Liver (tissue), 9 donors: ENCODE measurements around the gene CLIP2. TPM values are rescaled to one million over a fixed set of nuclear protein-coding genes. Genes with fewer than 3 reads are reported as not detected.
"Not testable (repeated sequence)": the region's sequence is repeated elsewhere in the genome, so short reads cannot be mapped to it uniquely, and the experiment has no call there.

Experiments used
- DNase-seq: peaks from one replicate; pipeline ENCODE4 v3.0.0-alpha.2; 2017; ENCODE audit warnings: low spot score
- H3K27ac ChIP-seq, 2 donors: one replicate each; pipeline ENCODE4 v1.7.0; 2013; ENCODE audit warnings: inconsistent platforms in 2 of 2, low read length in 2 of 2, control low read depth in 1 of 2, low read depth in 1 of 2, mild to moderate bottlenecking in 1 of 2
- H3K27me3 ChIP-seq, 4 donors: one replicate each; pipeline versions ENCODE4 v1.6.1 to v1.7.0; 2013; ENCODE audit warnings: low read length in 3 of 4, inconsistent platforms in 1 of 4, mild to moderate bottlenecking in 1 of 4, moderate library complexity in 1 of 4; ENCODE audit not compliant: control insufficient read depth in 4 of 4, insufficient read depth in 4 of 4
- H3K36me3 ChIP-seq, 4 donors: one replicate each; pipeline versions ENCODE4 v1.6.1 to v1.7.0; 2013; ENCODE audit warnings: low read length in 3 of 4, mild to moderate bottlenecking in 3 of 4, low read depth in 1 of 4, moderate library complexity in 1 of 4; ENCODE audit not compliant: control insufficient read depth in 4 of 4, insufficient read depth in 3 of 4
- H3K4me1 ChIP-seq, 4 donors: one replicate each; pipeline versions ENCODE4 v1.6.1 to v1.7.0; 2013; ENCODE audit warnings: low read length in 3 of 4, mild to moderate bottlenecking in 3 of 4, moderate library complexity in 1 of 4; ENCODE audit not compliant: control insufficient read depth in 4 of 4, insufficient read depth in 4 of 4
- H3K4me3 ChIP-seq, 3 donors: one replicate each; pipeline versions ENCODE4 v1.6.1 to v1.7.0; 2013; ENCODE audit warnings: low read length in 3 of 3, control low read depth in 1 of 3, low read depth in 1 of 3, mild to moderate bottlenecking in 1 of 3
- H3K9ac ChIP-seq, 2 donors: one replicate each; pipeline ENCODE4 v1.7.0; 2013; ENCODE audit warnings: low read length in 2 of 2, mild to moderate bottlenecking in 2 of 2, moderate library complexity in 2 of 2, control low read depth in 1 of 2, low read depth in 1 of 2
- H3K9me3 ChIP-seq, 4 donors: one replicate each; pipeline versions ENCODE4 v1.6.1 to v1.7.0; 2013; ENCODE audit warnings: low read length in 3 of 4; ENCODE audit not compliant: control insufficient read depth in 4 of 4
- ATF3 ChIP-seq: IDR thresholded peaks from 2 replicates; pipeline ENCODE4 v1.6.1; 2016; ENCODE audit warnings: antibody characterized with exemption
- EGR1 ChIP-seq, 2 donors: IDR thresholded peaks; 2 replicates each; pipeline ENCODE4 v1.6.1; 2016 to 2018; ENCODE audit warnings: antibody characterized with exemption in 2 of 2, low read depth in 2 of 2
- FOXA1 ChIP-seq: IDR thresholded peaks from 2 replicates; pipeline ENCODE4 v1.6.1; 2016; ENCODE audit warnings: antibody characterized with exemption
- FOXA2 ChIP-seq: IDR thresholded peaks from 2 replicates; pipeline ENCODE4 v1.6.1; 2016; ENCODE audit warnings: antibody characterized with exemption
- GABPA ChIP-seq, 2 donors: IDR thresholded peaks in 1 of 2; conservative IDR thresholded peaks in 1 of 2; 2 replicates each; pipeline ENCODE4 v1.6.1; 2016; ENCODE audit warnings: antibody characterized with exemption in 2 of 2, mild to moderate bottlenecking in 1 of 2, moderate library complexity in 1 of 2
- HNF4A ChIP-seq, 2 donors: conservative IDR thresholded peaks; 2 replicates each; pipeline ENCODE4 v1.6.1; 2016; ENCODE audit warnings: antibody characterized with exemption in 2 of 2, mild to moderate bottlenecking in 2 of 2
- JUND ChIP-seq, 2 donors: IDR thresholded peaks; 2 replicates each; pipeline ENCODE4 v1.6.1; 2016; ENCODE audit warnings: antibody characterized with exemption in 2 of 2
- NR2F2 ChIP-seq: IDR thresholded peaks from 2 replicates; pipeline ENCODE4 v1.6.1; 2016; ENCODE audit warnings: antibody characterized with exemption
- RAD21 ChIP-seq, 2 donors: IDR thresholded peaks; 2 replicates each; pipeline ENCODE4 v1.6.1; 2016; ENCODE audit warnings: antibody characterized with exemption in 2 of 2, mild to moderate bottlenecking in 2 of 2
- REST ChIP-seq: IDR thresholded peaks from 2 replicates; pipeline ENCODE4 v1.6.1; 2016; ENCODE audit warnings: antibody characterized with exemption, mild to moderate bottlenecking
- RXRA ChIP-seq, 2 donors: IDR thresholded peaks; 2 replicates each; pipeline ENCODE4 v1.6.1; 2017 to 2018; ENCODE audit warnings: antibody characterized with exemption in 2 of 2, mild to moderate bottlenecking in 1 of 2
- SP1 ChIP-seq: IDR thresholded peaks from 2 replicates; pipeline ENCODE4 v1.6.1; 2018; ENCODE audit warnings: antibody characterized with exemption, mild to moderate bottlenecking
- TAF1 ChIP-seq: conservative IDR thresholded peaks from 2 replicates; pipeline ENCODE4 v1.6.1; 2016; ENCODE audit warnings: antibody characterized with exemption, mild to moderate bottlenecking
- YY1 ChIP-seq: IDR thresholded peaks from 2 replicates; pipeline ENCODE4 v1.6.1; 2016; ENCODE audit warnings: antibody characterized with exemption, mild to moderate bottlenecking
- WGBS: extraction: QIAGEN DNeasy Blood & Tissue Kit; methylation state at CpG from one replicate; pipeline ENCODE4 v1.1.7; 2013; 5-methylcytosine and 5-hydroxymethylcytosine counted together
- polyA plus RNA-seq, 2 donors: library from polyadenylated mRNA; stranded (reverse) in 1 of 2; unstranded in 1 of 2; fragments of 200-250 nt in 1 of 2; fragments of >200 nt in 1 of 2; fragmentation: Nextera tagmentation in 1 of 2; extraction: Ambion mirVana in 1 of 2; gene quantifications; one replicate each; pipeline versions ENCODE4 v1.2.1 to v1.2.3, GENCODE V29; 2013 to 2015
- total RNA-seq, 2 donors: library from RNA; depleted of rRNA; stranded (reverse); fragments of >200 nt; gene quantifications; one replicate each; pipeline ENCODE4 v1.2.3, GENCODE V29; 2014
- TF ChIP-seq, protein P1 (sequence below): fragments of 150-350 bp; IDR thresholded peaks from 2 replicates; pipeline ENCODE4 v1.5.1; 2017; ENCODE audit warnings: improper control_type of control experiment, low read depth, low read length; ENCODE audit not compliant: missing input control
- TF ChIP-seq, protein P2 (sequence below): IDR thresholded peaks from 2 replicates; pipeline ENCODE4 v1.6.1; 2016; ENCODE audit warnings: antibody characterized with exemption
- donor health status: healthy.
- donor health status: healthy.
- donor health status: healthy.
- donor health status: healthy.
- donor health status: healthy.

The CLIP2 gene
- total and polyA plus RNA-seq, 4 donors: 1.4 to 6.3 (median 2.5) TPM

DNA sequence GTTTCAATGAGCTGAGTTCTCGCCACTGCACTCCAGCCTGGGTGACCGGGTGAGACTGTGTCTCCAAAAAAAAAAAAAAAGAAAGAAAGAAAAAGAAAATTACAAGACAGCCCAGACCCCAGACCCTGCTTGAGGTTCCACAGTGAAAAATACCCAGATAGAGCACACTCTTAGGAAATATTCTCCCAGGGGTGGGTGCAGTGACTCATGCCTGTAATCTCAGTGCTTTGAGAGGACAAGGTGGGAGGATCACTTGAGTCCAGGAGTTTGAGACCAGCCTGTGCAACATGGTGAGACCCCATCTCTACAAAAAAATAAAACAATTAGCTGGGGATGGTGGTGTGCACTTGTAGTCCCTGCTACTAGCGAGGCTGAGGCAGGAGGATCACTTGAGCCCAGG is 123.4 kb downstream of the CLIP2 start:
- 90% methylated on average over 3 of the region's 3 CpGs for WGBS
- no peaks in the 10 kb centered on the region for H3K9me3 ChIP-seq
- TF ChIP-seq GABPA (IDR thresholded peaks at IDR 0.05 in 1 of 2, conservative IDR thresholded peaks at IDR 0.05 in 1 of 2): no peak
- TF ChIP-seq, protein P1, sequence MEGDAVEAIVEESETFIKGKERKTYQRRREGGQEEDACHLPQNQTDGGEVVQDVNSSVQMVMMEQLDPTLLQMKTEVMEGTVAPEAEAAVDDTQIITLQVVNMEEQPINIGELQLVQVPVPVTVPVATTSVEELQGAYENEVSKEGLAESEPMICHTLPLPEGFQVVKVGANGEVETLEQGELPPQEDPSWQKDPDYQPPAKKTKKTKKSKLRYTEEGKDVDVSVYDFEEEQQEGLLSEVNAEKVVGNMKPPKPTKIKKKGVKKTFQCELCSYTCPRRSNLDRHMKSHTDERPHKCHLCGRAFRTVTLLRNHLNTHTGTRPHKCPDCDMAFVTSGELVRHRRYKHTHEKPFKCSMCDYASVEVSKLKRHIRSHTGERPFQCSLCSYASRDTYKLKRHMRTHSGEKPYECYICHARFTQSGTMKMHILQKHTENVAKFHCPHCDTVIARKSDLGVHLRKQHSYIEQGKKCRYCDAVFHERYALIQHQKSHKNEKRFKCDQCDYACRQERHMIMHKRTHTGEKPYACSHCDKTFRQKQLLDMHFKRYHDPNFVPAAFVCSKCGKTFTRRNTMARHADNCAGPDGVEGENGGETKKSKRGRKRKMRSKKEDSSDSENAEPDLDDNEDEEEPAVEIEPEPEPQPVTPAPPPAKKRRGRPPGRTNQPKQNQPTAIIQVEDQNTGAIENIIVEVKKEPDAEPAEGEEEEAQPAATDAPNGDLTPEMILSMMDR: no peak
- TF ChIP-seq YY1: no peak
- TF ChIP-seq ATF3: no peak
- TF ChIP-seq HNF4A (conservative IDR thresholded peaks at IDR 0.05): no peak
- no peak for TF ChIP-seq SP1
- no peak for TF ChIP-seq FOXA2
- no peak for TF ChIP-seq RAD21 (IDR thresholded peaks at IDR 0.05)
- TF ChIP-seq EGR1 (IDR thresholded peaks at IDR 0.05; ENCODE audit: low read depth in 2 of 2): no peak
- no peak for TF ChIP-seq TAF1
- TF ChIP-seq, protein P2, sequence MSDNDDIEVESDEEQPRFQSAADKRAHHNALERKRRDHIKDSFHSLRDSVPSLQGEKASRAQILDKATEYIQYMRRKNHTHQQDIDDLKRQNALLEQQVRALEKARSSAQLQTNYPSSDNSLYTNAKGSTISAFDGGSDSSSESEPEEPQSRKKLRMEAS: no peak
- TF ChIP-seq JUND (IDR thresholded peaks at IDR 0.05): no peak
- no peaks in the 10 kb centered on the region for H3K36me3 ChIP-seq
- no peak overlapping the region for H3K4me3 ChIP-seq
- no peaks in the 10 kb centered on the region for H3K27me3 ChIP-seq
- no peak for DNase-seq
- peaks cover 0 to 4% (median 0%) of the 10 kb centered on the region in 4 donors for H3K4me1 ChIP-seq
- no peak overlapping the region for H3K27ac ChIP-seq
- H3K9ac ChIP-seq: no peak overlapping the region

DNA sequence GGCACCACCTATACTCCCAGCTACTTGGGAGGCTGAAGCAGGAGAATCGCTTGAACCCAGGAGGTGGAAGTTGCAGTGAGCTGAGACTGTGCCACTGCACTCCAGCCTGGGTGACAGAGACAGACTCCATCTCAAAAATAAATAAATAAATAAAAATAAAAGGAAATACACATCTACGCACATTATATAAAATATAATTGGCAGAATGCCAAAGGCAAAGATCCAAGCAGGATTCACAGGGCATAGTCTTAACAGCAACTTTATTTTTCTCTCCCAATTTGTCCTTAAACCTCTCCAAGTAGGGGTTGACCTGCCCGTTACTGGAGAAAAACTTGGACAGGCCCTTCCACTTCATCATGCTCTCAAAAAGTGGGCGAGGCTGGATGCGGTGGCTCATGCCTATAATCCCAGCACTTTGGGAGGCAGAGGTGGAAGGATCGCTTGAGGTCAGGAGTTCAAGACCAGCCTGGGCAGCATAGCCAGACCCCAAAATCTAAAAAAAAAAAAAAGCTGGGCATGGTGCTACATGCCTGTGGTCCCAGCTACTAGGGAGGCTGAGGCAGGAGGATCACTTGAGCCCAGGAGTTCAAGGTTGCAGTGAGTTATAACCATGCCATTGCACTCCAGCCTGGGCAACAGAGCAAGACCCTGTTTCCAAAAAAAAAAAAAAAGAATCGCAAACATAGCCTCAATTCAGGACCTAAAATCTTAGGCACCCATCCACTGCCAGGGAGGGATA is 125.6 kb downstream of the CLIP2 start:
- not testable (repeated sequence) for H3K9ac ChIP-seq, DNase-seq, H3K27me3 ChIP-seq, H3K9me3 ChIP-seq, H3K36me3 ChIP-seq, H3K27ac ChIP-seq, H3K4me1 ChIP-seq, H3K4me3 ChIP-seq
- WGBS: 90% methylated on average over 7 of the region's 7 CpGs

- peaks cover 0 to 5% (median 0%) of the 10 kb centered on the region in 4 donors for H3K4me1 ChIP-seq
- TF ChIP-seq, protein P1: peak; percentile 94
- no peak for TF ChIP-seq GABPA (IDR thresholded peaks at IDR 0.05 in 1 of 2, conservative IDR thresholded peaks at IDR 0.05 in 1 of 2)
- TF ChIP-seq FOXA1: no peak
- TF ChIP-seq, protein P2: no peak
- no peak for TF ChIP-seq NR2F2
- TF ChIP-seq FOXA2: no peak
- no peak for TF ChIP-seq YY1
- TF ChIP-seq JUND (IDR thresholded peaks at IDR 0.05): no peak
- TF ChIP-seq ATF3: no peak
- TF ChIP-seq RXRA (IDR thresholded peaks at IDR 0.05): no peak
- TF ChIP-seq REST: no peak
- TF ChIP-seq RAD21 (IDR thresholded peaks at IDR 0.05): peak; percentile 96 to 100
- no peaks in the 10 kb centered on the region for H3K9me3 ChIP-seq
- H3K27ac ChIP-seq: no peak overlapping the region
- WGBS: 26% methylated on average over 16 of the region's 16 CpGs
- no peaks in the 10 kb centered on the region for H3K27me3 ChIP-seq
- peak; percentile 74 for DNase-seq
- no peaks in the 10 kb centered on the region for H3K36me3 ChIP-seq
- no peak overlapping the region for H3K9ac ChIP-seq
- no peak overlapping the region for H3K4me3 ChIP-seq
Measured at GRCh38 chr7:74417419-74417971, 128.3 kb downstream of the CLIP2 start.
